ENCODE measurements around the gene MYRFL.

The MYRFL gene

DNA sequence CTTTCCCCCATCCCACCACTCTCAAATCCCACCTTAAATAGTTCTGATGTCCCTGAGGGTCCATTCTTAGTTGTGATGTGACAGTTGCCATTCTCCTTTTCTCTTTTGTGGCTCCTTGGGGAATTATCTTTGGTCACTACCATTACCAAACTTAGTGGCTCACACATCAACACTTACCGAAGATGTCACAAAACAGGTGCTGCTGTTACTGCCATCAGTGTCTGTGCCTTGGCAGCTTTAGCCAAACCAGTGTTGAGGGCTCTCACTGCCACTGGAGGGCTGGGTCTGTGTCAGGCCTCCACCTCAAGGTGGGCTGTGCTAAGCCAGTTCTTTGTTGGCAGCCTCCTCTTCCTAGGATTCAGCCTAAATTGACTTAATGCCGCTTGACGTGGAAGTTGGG, 144.0 kb downstream of the MYRFL start:
- Histone ChIP-seq H4K20me1 (ENCODE audit: insufficient read depth, low read length, poor library complexity, severe bottlenecking) (no peaks in the 10 kb centered on the region), H3K4me3 (ENCODE audit: low read length, poor library complexity, severe bottlenecking) (no peak overlapping the region), H3K79me2 (ENCODE audit: insufficient read depth, low read length) (no peaks in the 10 kb centered on the region), H3K9ac (ENCODE audit: low read depth, low read length, poor library complexity, severe bottlenecking) (no peak overlapping the region), H3K36me3 (ENCODE audit: insufficient read depth, low read length) (no peaks in the 10 kb centered on the region), H3K4me1 (ENCODE audit: insufficient read depth, low read length, poor library complexity, severe bottlenecking) (peaks cover 14% of the 10 kb centered on the region), H3K9me2 (replicated peaks; ENCODE audit: low read depth, low read length) (no peaks in the 10 kb centered on the region), H3K9me3 (ENCODE audit: insufficient read depth, low read depth, low read length) (no peaks in the 10 kb centered on the region), H3F3A (ENCODE audit: low read depth) (no peaks in the 10 kb centered on the region), H2AFZ (ENCODE audit: low read length) (0 out of 2 replicates have a peak overlapping the region, but pooled peaks have one; percentile 21), H3K27me3 (ENCODE audit: insufficient read depth, low read length, poor library complexity, severe bottlenecking) (no peaks in the 10 kb centered on the region), H3K4me2 (ENCODE audit: low read depth, low read length, poor library complexity, severe bottlenecking) (no peak overlapping the region)
- TF ChIP-seq, protein P1, sequence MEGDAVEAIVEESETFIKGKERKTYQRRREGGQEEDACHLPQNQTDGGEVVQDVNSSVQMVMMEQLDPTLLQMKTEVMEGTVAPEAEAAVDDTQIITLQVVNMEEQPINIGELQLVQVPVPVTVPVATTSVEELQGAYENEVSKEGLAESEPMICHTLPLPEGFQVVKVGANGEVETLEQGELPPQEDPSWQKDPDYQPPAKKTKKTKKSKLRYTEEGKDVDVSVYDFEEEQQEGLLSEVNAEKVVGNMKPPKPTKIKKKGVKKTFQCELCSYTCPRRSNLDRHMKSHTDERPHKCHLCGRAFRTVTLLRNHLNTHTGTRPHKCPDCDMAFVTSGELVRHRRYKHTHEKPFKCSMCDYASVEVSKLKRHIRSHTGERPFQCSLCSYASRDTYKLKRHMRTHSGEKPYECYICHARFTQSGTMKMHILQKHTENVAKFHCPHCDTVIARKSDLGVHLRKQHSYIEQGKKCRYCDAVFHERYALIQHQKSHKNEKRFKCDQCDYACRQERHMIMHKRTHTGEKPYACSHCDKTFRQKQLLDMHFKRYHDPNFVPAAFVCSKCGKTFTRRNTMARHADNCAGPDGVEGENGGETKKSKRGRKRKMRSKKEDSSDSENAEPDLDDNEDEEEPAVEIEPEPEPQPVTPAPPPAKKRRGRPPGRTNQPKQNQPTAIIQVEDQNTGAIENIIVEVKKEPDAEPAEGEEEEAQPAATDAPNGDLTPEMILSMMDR (conservative IDR thresholded peaks at IDR 0.05; ENCODE audit: low read length) = no peak
- TF ChIP-seq EZH2phosphoT487 (IDR thresholded peaks at IDR 0.05; ENCODE audit: borderline replicate concordance) = no peak

DNA sequence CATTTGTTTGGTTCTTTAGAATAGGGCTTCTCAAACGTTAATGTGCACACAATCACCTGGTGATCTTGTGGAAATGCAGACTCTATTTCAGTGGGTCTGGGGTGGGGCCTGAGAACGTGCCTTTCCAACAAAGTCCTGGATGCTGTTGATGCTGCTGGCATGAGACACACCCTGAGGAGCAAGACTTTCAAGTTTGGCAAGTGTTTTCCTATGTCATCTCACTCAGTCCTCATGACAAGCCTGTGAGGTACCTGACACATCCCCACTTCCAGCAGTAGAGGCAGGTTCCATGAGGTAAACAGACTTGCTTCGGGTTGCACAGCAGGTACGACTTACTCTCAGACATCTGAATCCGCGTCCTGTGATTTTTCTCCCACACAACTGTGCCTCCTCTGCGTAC, 147.1 kb downstream of the MYRFL start:
- Histone ChIP-seq H3K36me3 (ENCODE audit: insufficient read depth, low read length) (no peaks in the 10 kb centered on the region), H3K4me1 (ENCODE audit: insufficient read depth, low read length, poor library complexity, severe bottlenecking) (peaks cover 5% of the 10 kb centered on the region), H3K79me2 (ENCODE audit: insufficient read depth, low read length) (no peaks in the 10 kb centered on the region), H2AFZ (ENCODE audit: low read length) (no peak overlapping the region), H3K4me3 (ENCODE audit: low read length, poor library complexity, severe bottlenecking) (no peak overlapping the region), H3F3A (ENCODE audit: low read depth) (no peaks in the 10 kb centered on the region), H3K9me2 (replicated peaks; ENCODE audit: low read depth, low read length) (no peaks in the 10 kb centered on the region), H4K20me1 (ENCODE audit: insufficient read depth, low read length, poor library complexity, severe bottlenecking) (no peaks in the 10 kb centered on the region), H3K27me3 (ENCODE audit: insufficient read depth, low read length, poor library complexity, severe bottlenecking) (no peaks in the 10 kb centered on the region), H3K4me2 (ENCODE audit: low read depth, low read length, poor library complexity, severe bottlenecking) (no peak overlapping the region), H3K9me3 (ENCODE audit: insufficient read depth, low read depth, low read length) (no peaks in the 10 kb centered on the region), H3K9ac (ENCODE audit: low read depth, low read length, poor library complexity, severe bottlenecking) (no peak overlapping the region)
- TF ChIP-seq, protein P1 (conservative IDR thresholded peaks at IDR 0.05; ENCODE audit: low read length) = no peak
- no peak for TF ChIP-seq EZH2phosphoT487 (IDR thresholded peaks at IDR 0.05; ENCODE audit: borderline replicate concordance)

DNA sequence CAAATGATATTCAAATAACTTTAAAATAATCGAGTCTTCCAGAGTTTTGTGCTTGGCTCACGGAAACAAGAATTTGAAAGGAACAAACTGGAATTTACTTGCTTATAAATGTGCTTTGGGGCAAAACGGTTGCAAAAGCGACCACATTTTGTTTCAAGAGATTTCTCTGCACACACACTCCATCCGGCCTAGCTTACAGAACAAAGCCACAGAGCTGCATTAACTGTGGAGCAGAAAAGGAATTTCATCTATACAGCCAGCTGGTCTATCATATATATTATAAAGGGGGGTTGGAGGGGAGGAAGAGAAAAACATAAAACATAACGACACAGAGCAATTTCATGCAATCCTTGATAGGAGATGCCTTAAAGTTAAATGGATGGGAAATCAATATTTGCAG, 153.0 kb downstream of the MYRFL start:
- no peaks in the 10 kb centered on the region for H3K9me2 ChIP-seq (replicated peaks; ENCODE audit: low read depth, low read length)
- peak overlapping the region; percentile 11; the same call in 1 of the 2 replicates for H2AFZ ChIP-seq (ENCODE audit: low read length)
- no peaks in the 10 kb centered on the region for H3K36me3 ChIP-seq (ENCODE audit: insufficient read depth, low read length)
- H3K4me3 ChIP-seq (ENCODE audit: low read length, poor library complexity, severe bottlenecking) = peak overlapping the region; percentile 41
- peak overlapping the region; percentile 63 for H3K9ac ChIP-seq (ENCODE audit: low read depth, low read length, poor library complexity, severe bottlenecking)
- no peaks in the 10 kb centered on the region for H3K9me3 ChIP-seq (ENCODE audit: insufficient read depth, low read depth, low read length)
- no peaks in the 10 kb centered on the region for H4K20me1 ChIP-seq (ENCODE audit: insufficient read depth, low read length, poor library complexity, severe bottlenecking)
- no peaks in the 10 kb centered on the region for H3F3A ChIP-seq (ENCODE audit: low read depth)
- TF ChIP-seq EZH2phosphoT487 (IDR thresholded peaks at IDR 0.05; ENCODE audit: borderline replicate concordance) = no peak
- TF ChIP-seq, protein P1 (conservative IDR thresholded peaks at IDR 0.05; ENCODE audit: low read length) = no peak
- H3K27me3 ChIP-seq (ENCODE audit: insufficient read depth, low read length, poor library complexity, severe bottlenecking) = no peaks in the 10 kb centered on the region
- peaks cover 21% of the 10 kb centered on the region for H3K4me1 ChIP-seq (ENCODE audit: insufficient read depth, low read length, poor library complexity, severe bottlenecking)
- H3K4me2 ChIP-seq (ENCODE audit: low read depth, low read length, poor library complexity, severe bottlenecking) = peak overlapping the region; percentile 44
- H3K79me2 ChIP-seq (ENCODE audit: insufficient read depth, low read length) = no peaks in the 10 kb centered on the region
